HepG2 (cell line): ENCODE results near the gene SYCE1L. TPM values are rescaled to one million over a fixed set of nuclear protein-coding genes. Genes with fewer than 3 reads are reported as not detected.

Experiments
- BCL6 ChIP-seq: IDR thresholded peaks from 2 replicates; pipeline ENCODE4 v1.6.1; 2016; ENCODE audit warnings: missing genetic modification reagents, missing compliant biosample characterization
- DR1 ChIP-seq: sonication (generic); formaldehyde crosslinking; IDR thresholded peaks from 2 replicates; pipeline ENCODE4 v1.8.0; 2021; ENCODE audit warnings: mild to moderate bottlenecking, missing genetic modification reagents, inconsistent platforms
- ELF1 ChIP-seq: sonication (generic); formaldehyde crosslinking; IDR thresholded peaks from 2 replicates; pipeline ENCODE4 v1.4.0; 2020; ENCODE audit warnings: missing genetic modification reagents
- GLI4 ChIP-seq: sonication (generic); formaldehyde crosslinking; IDR thresholded peaks from 2 replicates; pipeline ENCODE4 v1.5.1; 2020; ENCODE audit warnings: missing genetic modification reagents, mild to moderate bottlenecking, moderate library complexity, borderline replicate concordance
- ISL2 ChIP-seq: sonication (generic); formaldehyde crosslinking; IDR thresholded peaks from 2 replicates; pipeline ENCODE4 v1.5.0; 2020; ENCODE audit warnings: missing genetic modification reagents
- KDM4B ChIP-seq: sonication (generic); formaldehyde crosslinking; IDR thresholded peaks from 2 replicates; pipeline ENCODE4 v1.4.0; 2020; ENCODE audit warnings: missing genetic modification reagents
- MIER3 ChIP-seq: IDR thresholded peaks from 2 replicates; pipeline ENCODE4 v1.6.1; 2016; ENCODE audit warnings: missing compliant biosample characterization, borderline replicate concordance
- MLLT10 ChIP-seq: sonication (generic); formaldehyde crosslinking; IDR thresholded peaks from 2 replicates; pipeline ENCODE4 v1.4.0; 2020; ENCODE audit warnings: missing genetic modification reagents
- RXRB ChIP-seq: IDR thresholded peaks from 2 replicates; pipeline ENCODE4 v1.6.1; 2016; ENCODE audit warnings: borderline replicate concordance, missing genetic modification reagents, missing compliant biosample characterization
- TP53 ChIP-seq: sonication (generic); formaldehyde crosslinking; conservative IDR thresholded peaks from 2 replicates; pipeline ENCODE4 v1.4.0; 2020; ENCODE audit warnings: missing genetic modification reagents
- ZNF292 ChIP-seq: sonication (generic); formaldehyde crosslinking; IDR thresholded peaks from 2 replicates; pipeline ENCODE4 v1.8.1; 2022; ENCODE audit warnings: mild to moderate bottlenecking, low read depth, missing genetic modification reagents, borderline replicate concordance
- ZNF350 ChIP-seq: sonication (generic); formaldehyde crosslinking; IDR thresholded peaks from 2 replicates; pipeline ENCODE4 v1.4.0; 2020; ENCODE audit warnings: mild to moderate bottlenecking, low read depth, missing genetic modification reagents, borderline replicate concordance
- ZNF616 ChIP-seq: sonication (generic); formaldehyde crosslinking; IDR thresholded peaks from 2 replicates; pipeline ENCODE4 v1.5.0; 2020; ENCODE audit warnings: low read depth, mild to moderate bottlenecking, missing genetic modification reagents
- ZNF746 ChIP-seq: sonication (generic); formaldehyde crosslinking; IDR thresholded peaks from 2 replicates; pipeline ENCODE4 v1.8.0; 2022; ENCODE audit warnings: mild to moderate bottlenecking, missing genetic modification reagents
- polyA plus RNA-seq, 8 experiments: library from polyadenylated mRNA; depleted of rRNA in 3 of 8; stranded (reverse) in 7 of 8; unstranded in 1 of 8; fragments of >200 nt; fragmentation: Illumina TruSeq in 4 of 8; extraction: Trizol in 4 of 8; gene quantifications; 2 replicates each; pipeline versions ENCODE4 v1.2.1 to v1.2.3, GENCODE V29; 2011 to 2016; ENCODE audit warnings: low read depth in 4 of 8, missing spikeins in 1 of 8, mixed read lengths in 1 of 8; ENCODE audit not compliant: insufficient read depth in 1 of 8
- total RNA-seq, 5 experiments: library from RNA; depleted of rRNA; stranded (reverse); fragments of >200 nt; fragmentation: Illumina TruSeq; extraction: Trizol; gene quantifications; 2 replicates each; pipeline ENCODE4 v1.2.3, GENCODE V29; 2016; ENCODE audit warnings: low read depth in 1 of 5
- TF ChIP-seq, protein P1 (sequence below): sonication (generic); formaldehyde crosslinking; IDR thresholded peaks from 2 replicates; pipeline ENCODE4 v1.8.0; 2022; ENCODE audit warnings: missing genetic modification reagents, mild to moderate bottlenecking, inconsistent platforms, borderline replicate concordance
- TF ChIP-seq, protein P2 (sequence below): sonication (generic); formaldehyde crosslinking; IDR thresholded peaks from 2 replicates; pipeline ENCODE4 v1.8.1; 2023; ENCODE audit warnings: mild to moderate bottlenecking, moderate library complexity, missing genetic modification reagents
- TF ChIP-seq, protein P3 (sequence below): sonication (generic); formaldehyde crosslinking; IDR thresholded peaks from 2 replicates; pipeline ENCODE4 v1.9.0; 2021; ENCODE audit warnings: missing genetic modification reagents, borderline replicate concordance
- TF ChIP-seq, protein P4 (sequence below): sonication (generic); formaldehyde crosslinking; IDR thresholded peaks from 2 replicates; pipeline ENCODE4 v1.4.0; 2020; ENCODE audit warnings: missing genetic modification reagents; ENCODE audit errors: not compliant biosample characterization
- TF ChIP-seq, protein P5 (sequence below): sonication (generic); formaldehyde crosslinking; IDR thresholded peaks from 2 replicates; pipeline ENCODE4 v1.5.1; 2020; ENCODE audit warnings: missing genetic modification reagents, mild to moderate bottlenecking, borderline replicate concordance

The SYCE1L gene
- total and polyA plus RNA-seq, 2 of the 13 experiments (the other 11 are each of a cell fraction or from before 2014, with no cell fraction given) = 0.22 TPM; not detected in 1

DNA sequence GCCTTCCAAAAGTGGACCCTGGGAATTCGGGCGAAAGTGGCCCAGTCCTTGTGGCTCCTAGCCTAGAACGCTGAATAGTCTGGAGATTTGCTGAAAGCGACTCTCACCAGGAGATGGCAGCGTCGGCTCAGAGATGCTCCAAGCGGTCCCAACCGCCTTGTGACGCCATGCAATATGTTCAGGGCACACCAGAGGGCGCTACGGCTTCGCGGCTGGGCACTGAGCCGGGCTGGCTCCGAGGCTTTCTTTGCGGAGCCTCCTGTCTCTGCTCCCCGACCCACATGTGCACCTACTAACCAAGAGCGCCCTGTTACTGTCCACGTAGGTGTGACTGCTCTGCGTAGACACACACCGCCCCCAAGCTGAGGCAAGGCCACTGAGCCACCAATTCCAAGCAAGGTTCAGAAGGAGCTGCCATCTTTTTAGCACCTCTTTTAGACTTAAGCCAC lies 36.9 kb downstream of the SYCE1L start (continued):
- TF ChIP-seq DR1 (CRISPR knock-in tag) (0 out of 2 replicates have a peak, but pooled peaks have one; percentile 21), BCL6 (0 out of 2 replicates have a peak, but pooled peaks have one; percentile 42), TP53 (CRISPR knock-in tag) (0 out of 2 replicates have a peak, but pooled peaks have one; percentile 43), RXRB (CRISPR knock-in tag) (peak; percentile 70), ZNF746 (no peak), ZNF292 (no peak; the same call in 1 of the 2 replicates), ISL2 (peak; percentile 71; the same call in 1 of the 2 replicates), GLI4 (CRISPR knock-in tag) (no peak), MIER3 (CRISPR knock-in tag) (peak; percentile 83; the same call in 1 of the 2 replicates), MLLT10 (CRISPR knock-in tag) (no peak), ELF1 (0 out of 2 replicates have a peak, but pooled peaks have one; percentile 23), KDM4B (CRISPR knock-in tag) (no peak), ZNF350 (CRISPR knock-in tag) (peak; percentile 81; the same call in 1 of the 2 replicates), ZNF616 (CRISPR knock-in tag) (no peak)
- TF ChIP-seq, protein P1, sequence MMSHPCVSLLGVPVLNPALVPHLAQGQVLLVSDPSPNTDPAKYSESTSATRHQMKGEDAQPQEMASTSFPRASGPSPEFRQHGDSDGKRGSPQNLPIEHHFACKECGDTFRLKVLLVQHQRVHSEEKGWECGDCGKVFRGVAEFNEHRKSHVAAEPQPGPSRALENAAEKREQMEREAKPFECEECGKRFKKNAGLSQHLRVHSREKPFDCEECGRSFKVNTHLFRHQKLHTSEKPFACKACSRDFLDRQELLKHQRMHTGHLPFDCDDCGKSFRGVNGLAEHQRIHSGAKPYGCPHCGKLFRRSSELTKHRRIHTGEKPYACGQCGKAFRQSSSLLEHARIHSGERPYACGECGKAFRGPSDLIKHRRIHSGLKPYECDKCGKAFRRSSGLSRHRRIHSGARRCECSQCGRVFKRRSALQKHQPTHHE (CRISPR knock-in tag) = no peak
- TF ChIP-seq, protein P2, sequence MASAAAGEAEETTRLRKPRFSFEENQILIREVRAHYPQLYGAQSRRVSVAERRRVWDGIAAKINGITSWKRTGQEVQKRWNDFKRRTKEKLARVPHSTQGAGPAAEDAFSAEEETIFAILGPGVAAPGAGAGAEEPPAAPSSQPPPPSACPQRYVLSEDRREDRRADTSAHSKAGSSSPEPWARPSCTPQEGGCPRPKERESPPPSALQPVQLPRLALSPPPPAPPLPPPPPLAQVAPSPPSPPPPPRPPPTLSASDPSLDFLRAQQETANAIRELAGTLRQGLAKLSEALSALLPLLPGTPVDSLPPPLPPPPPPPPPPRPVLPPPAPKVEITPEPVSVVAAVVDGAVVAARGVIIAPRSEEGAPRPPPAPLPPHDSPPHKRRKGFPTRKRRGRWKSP (CRISPR knock-in tag) = no peak
- TF ChIP-seq, protein P3, sequence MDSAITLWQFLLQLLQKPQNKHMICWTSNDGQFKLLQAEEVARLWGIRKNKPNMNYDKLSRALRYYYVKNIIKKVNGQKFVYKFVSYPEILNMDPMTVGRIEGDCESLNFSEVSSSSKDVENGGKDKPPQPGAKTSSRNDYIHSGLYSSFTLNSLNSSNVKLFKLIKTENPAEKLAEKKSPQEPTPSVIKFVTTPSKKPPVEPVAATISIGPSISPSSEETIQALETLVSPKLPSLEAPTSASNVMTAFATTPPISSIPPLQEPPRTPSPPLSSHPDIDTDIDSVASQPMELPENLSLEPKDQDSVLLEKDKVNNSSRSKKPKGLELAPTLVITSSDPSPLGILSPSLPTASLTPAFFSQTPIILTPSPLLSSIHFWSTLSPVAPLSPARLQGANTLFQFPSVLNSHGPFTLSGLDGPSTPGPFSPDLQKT (CRISPR knock-in tag) = no peak
- TF ChIP-seq, protein P4, sequence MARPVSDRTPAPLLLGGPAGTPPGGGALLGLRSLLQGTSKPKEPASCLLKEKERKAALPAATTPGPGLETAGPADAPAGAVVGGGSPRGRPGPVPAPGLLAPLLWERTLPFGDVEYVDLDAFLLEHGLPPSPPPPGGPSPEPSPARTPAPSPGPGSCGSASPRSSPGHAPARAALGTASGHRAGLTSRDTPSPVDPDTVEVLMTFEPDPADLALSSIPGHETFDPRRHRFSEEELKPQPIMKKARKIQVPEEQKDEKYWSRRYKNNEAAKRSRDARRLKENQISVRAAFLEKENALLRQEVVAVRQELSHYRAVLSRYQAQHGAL (CRISPR knock-in tag) = no peak
- TF ChIP-seq, protein P5, sequence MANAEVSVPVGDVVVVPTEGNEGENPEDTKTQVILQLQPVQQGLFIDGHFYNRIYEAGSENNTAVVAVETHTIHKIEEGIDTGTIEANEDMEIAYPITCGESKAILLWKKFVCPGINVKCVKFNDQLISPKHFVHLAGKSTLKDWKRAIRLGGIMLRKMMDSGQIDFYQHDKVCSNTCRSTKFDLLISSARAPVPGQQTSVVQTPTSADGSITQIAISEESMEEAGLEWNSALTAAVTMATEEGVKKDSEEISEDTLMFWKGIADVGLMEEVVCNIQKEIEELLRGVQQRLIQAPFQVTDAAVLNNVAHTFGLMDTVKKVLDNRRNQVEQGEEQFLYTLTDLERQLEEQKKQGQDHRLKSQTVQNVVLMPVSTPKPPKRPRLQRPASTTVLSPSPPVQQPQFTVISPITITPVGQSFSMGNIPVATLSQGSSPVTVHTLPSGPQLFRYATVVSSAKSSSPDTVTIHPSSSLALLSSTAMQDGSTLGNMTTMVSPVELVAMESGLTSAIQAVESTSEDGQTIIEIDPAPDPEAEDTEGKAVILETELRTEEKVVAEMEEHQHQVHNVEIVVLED (CRISPR knock-in tag) = no peak
